ENCODE measurements around the gene RASSF6.

- no peak for TF ChIP-seq EP300 (IDR thresholded peaks at IDR 0.05)
- TF ChIP-seq POLR2A (IDR thresholded peaks at IDR 0.05), result no peak
- no peak for TF ChIP-seq CTCF (IDR thresholded peaks at IDR 0.05)
Measured at GRCh38 chr4:73586040-73586439, 34.2 kb downstream of the RASSF6 start.
